Kidney epithelial cell (primary cell): ENCODE results near the gene GSTM3. TPM values are rescaled to one million over a fixed set of nuclear protein-coding genes. Genes with fewer than 3 reads are reported as not detected.

Source experiments
- DNase-seq: peaks from one replicate; pipeline ENCODE4 v3.0.0-alpha.2; 2010; ENCODE audit warnings: low read depth
- H3K27me3 ChIP-seq: 2 replicates; pipeline ENCODE4 v1.6.0; 2011; ENCODE audit warnings: low read length; ENCODE audit not compliant: control insufficient read depth, insufficient read depth
- H3K36me3 ChIP-seq: 2 replicates; pipeline ENCODE4 v1.5.1; 2011; ENCODE audit warnings: low read length; ENCODE audit not compliant: control insufficient read depth, insufficient read depth
- H3K4me3 ChIP-seq: 2 replicates; pipeline ENCODE4 v1.5.1; 2011; ENCODE audit warnings: low read depth, mild to moderate bottlenecking, control low read depth, low read length
- CTCF ChIP-seq: IDR thresholded peaks from 2 replicates; pipeline ENCODE4 v1.5.1; 2011; ENCODE audit warnings: mild to moderate bottlenecking, moderate library complexity, low read length, control low read depth, inconsistent platforms; ENCODE audit not compliant: insufficient read depth, poor library complexity, severe bottlenecking
- total RNA-seq: library from RNA; depleted of rRNA; stranded (reverse); fragments of >200 nt; gene quantifications from 2 replicates; pipeline ENCODE4 v1.2.3, GENCODE V29; 2015

The GSTM3 gene
- total RNA-seq, 1 donor from 2014 or later, result 30.3 TPM

- no peak for DNase-seq
- TF ChIP-seq CTCF, result no peak
- Histone ChIP-seq H3K4me3 (no peak overlapping the region), H3K27me3 (no peaks in the 10 kb centered on the region), H3K36me3 (no peaks in the 10 kb centered on the region)
Measured at GRCh38 chr1:109719337-109719837, 21.5 kb downstream of the GSTM3 start.

- no peaks in the 10 kb centered on the region for H3K36me3 ChIP-seq
- DNase-seq, result no peak
- H3K27me3 ChIP-seq, result no peaks in the 10 kb centered on the region
- no peak overlapping the region for H3K4me3 ChIP-seq
- TF ChIP-seq CTCF, result peak; percentile 5
Measured at GRCh38 chr1:109718495-109718894, 22.3 kb downstream of the GSTM3 start.

- no peak for TF ChIP-seq CTCF
- no peak overlapping the region for H3K4me3 ChIP-seq
- no peak for DNase-seq
- H3K27me3 ChIP-seq, result no peaks in the 10 kb centered on the region
- H3K36me3 ChIP-seq, result no peaks in the 10 kb centered on the region
Measured at GRCh38 chr1:109717729-109718128, 23.1 kb downstream of the GSTM3 start.

- TF ChIP-seq CTCF, result no peak
- H3K36me3 ChIP-seq, result no peaks in the 10 kb centered on the region
- H3K4me3 ChIP-seq, result no peak overlapping the region
- no peak for DNase-seq
- peaks cover 3% of the 10 kb centered on the region for H3K27me3 ChIP-seq
Measured at GRCh38 chr1:109716570-109717090, 24.2 kb downstream of the GSTM3 start.

GRCh38 chr1:109716121-109716520, 24.7 kb downstream of the GSTM3 start:
- Histone ChIP-seq H3K36me3 (no peaks in the 10 kb centered on the region), H3K27me3 (peaks cover 3% of the 10 kb centered on the region), H3K4me3 (no peak overlapping the region)
- TF ChIP-seq CTCF, result no peak
- DNase-seq, result no peak

GRCh38 chr1:109714661-109715372, 26.0 kb downstream of the GSTM3 start:
- DNase-seq, result no peak
- H3K27me3 ChIP-seq, result peaks cover 3% of the 10 kb centered on the region
- TF ChIP-seq CTCF, result no peak
- H3K36me3 ChIP-seq, result no peaks in the 10 kb centered on the region
- H3K4me3 ChIP-seq, result no peak overlapping the region
